Small intestine (tissue), 7 donors: ENCODE measurements around the gene STARD13. TPM values are rescaled to one million over a fixed set of nuclear protein-coding genes. Genes with fewer than 3 reads are reported as not detected.

Experiments used
- DNase-seq, 2 donors: peaks; one replicate each; pipeline versions ENCODE4 v3.0.0 to v3.0.0-alpha.2; 2013
- FAIRE-seq: peaks from 2 replicates; lab custom pipeline; 2012; peaks lifted over from hg19 to GRCh38; lab: Jason Lieb, UNC
- H3K27ac ChIP-seq, 3 donors: one replicate each; pipeline ENCODE4 v1.5.1; 2013; ENCODE audit warnings: low read length in 2 of 3, mild to moderate bottlenecking in 2 of 3, control low read depth in 1 of 3, inconsistent platforms in 1 of 3, low read depth in 1 of 3, moderate library complexity in 1 of 3
- H3K27me3 ChIP-seq, 3 donors: one replicate each; pipeline ENCODE4 v1.6.1; 2013; ENCODE audit warnings: low read length in 3 of 3, inconsistent platforms in 1 of 3; ENCODE audit not compliant: control insufficient read depth in 3 of 3, insufficient read depth in 3 of 3
- H3K36me3 ChIP-seq, 3 donors: one replicate each; pipeline ENCODE4 v1.6.1; 2013; ENCODE audit warnings: low read length in 3 of 3, inconsistent platforms in 1 of 3, low read depth in 1 of 3, mild to moderate bottlenecking in 1 of 3, moderate library complexity in 1 of 3; ENCODE audit not compliant: control insufficient read depth in 3 of 3, insufficient read depth in 2 of 3
- H3K4me1 ChIP-seq, 3 donors: one replicate each; pipeline ENCODE4 v1.6.1; 2013; ENCODE audit warnings: low read length in 2 of 3, inconsistent platforms in 1 of 3, low read depth in 1 of 3, mild to moderate bottlenecking in 1 of 3, moderate library complexity in 1 of 3; ENCODE audit not compliant: control insufficient read depth in 3 of 3, insufficient read depth in 2 of 3
- H3K4me3 ChIP-seq, 3 donors: one replicate each; pipeline ENCODE4 v1.5.1; 2013; ENCODE audit warnings: low read length in 3 of 3, control low read depth in 1 of 3, inconsistent platforms in 1 of 3, low read depth in 1 of 3, mild to moderate bottlenecking in 1 of 3, moderate library complexity in 1 of 3
- H3K9me3 ChIP-seq, 2 donors: one replicate each; pipeline ENCODE4 v1.6.1; 2013; ENCODE audit warnings: low read depth in 1 of 2, low read length in 1 of 2; ENCODE audit not compliant: control insufficient read depth in 2 of 2, insufficient read depth in 1 of 2
- WGBS, 3 donors: extraction: QIAGEN DNeasy Blood & Tissue Kit; methylation state at CpG; one replicate each; pipeline ENCODE4 v1.1.7; 2013; 5-methylcytosine and 5-hydroxymethylcytosine counted together
- polyA plus RNA-seq, 4 donors: library from polyadenylated mRNA; stranded (reverse) in 3 of 4; unstranded in 1 of 4; fragments of 200-250 nt in 3 of 4; fragments of 120-200 nt in 1 of 4; gene quantifications; one replicate each; pipeline versions ENCODE4 v1.2.1 to v1.2.3, GENCODE V29; 2013
- donor health status: healthy with polysubstance abuse.
- donor health status: control.
- donor health status: control.
- donor health status: Bipolar disorder and iron deficiency.
- donor health status: healthy.

STARD13 gene
- polyA plus RNA-seq, 4 donors: 2.2 to 15.3 (median 5.0) TPM

- Histone ChIP-seq H3K9me3 (peaks cover 0 to 5% of the 10 kb centered on the region in 2 donors), H3K36me3 (peaks cover 0 to 21% (median 0%) of the 10 kb centered on the region in 3 donors)
- FAIRE-seq: no peak
These were observed 127.3 kb downstream of the STARD13 start for GRCh38 chr13:33158271-33158670.

DNA sequence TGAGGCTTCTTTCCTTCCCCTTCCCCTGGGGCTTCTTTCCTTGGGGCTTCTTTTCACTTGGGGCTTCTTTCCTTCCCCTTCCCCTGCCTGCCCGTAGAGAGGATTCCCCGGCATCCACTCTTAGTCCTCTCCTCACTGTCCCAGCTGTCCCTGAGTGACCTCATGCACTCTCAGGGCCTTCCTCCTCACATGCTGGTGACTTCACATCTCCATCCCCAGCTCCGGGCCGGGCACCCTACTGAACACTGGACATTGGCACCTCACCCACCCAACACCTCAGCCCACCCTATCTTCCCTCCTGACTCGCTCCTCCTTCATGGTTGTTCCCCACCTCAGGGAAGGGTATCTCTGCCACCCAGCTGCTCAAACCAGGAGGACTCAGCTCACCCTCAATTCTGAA, 130.6 kb downstream of the STARD13 start:
- H3K4me1 ChIP-seq: peaks cover 0 to 6% (median 0%) of the 10 kb centered on the region in 3 donors
- H3K9me3 ChIP-seq: no peaks in the 10 kb centered on the region
- H3K4me3 ChIP-seq: no peak overlapping the region
- 88 to 97% (median 94%) methylated on average over 4 to 5 of the region's 5 CpGs for WGBS, 3 donors
- H3K27me3 ChIP-seq: no peaks in the 10 kb centered on the region
- FAIRE-seq (no peak), DNase-seq (no peak)
- no peak overlapping the region for H3K27ac ChIP-seq
- peaks cover 0 to 18% (median 0%) of the 10 kb centered on the region in 3 donors for H3K36me3 ChIP-seq

More at GRCh38 chr13:33158271-33158670, 127.3 kb downstream of the STARD13 start:
- WGBS, 3 donors: 97 to 99% (median 97%) methylated on average over 3 of the region's 3 CpGs
- no peak for DNase-seq
- H3K27me3 ChIP-seq: no peaks in the 10 kb centered on the region
- H3K4me3 ChIP-seq: no peak overlapping the region
- no peak overlapping the region for H3K27ac ChIP-seq
- peaks cover 0 to 6% (median 0%) of the 10 kb centered on the region in 3 donors for H3K4me1 ChIP-seq

- H3K27me3 ChIP-seq: no peaks in the 10 kb centered on the region
- FAIRE-seq (no peak), DNase-seq (peak; percentile 25 to 58)
- 72 to 85% (median 75%) methylated on average over 17 of the region's 17 CpGs for WGBS, 3 donors
- no peak overlapping the region for H3K4me3 ChIP-seq
- no peaks in the 10 kb centered on the region for H3K9me3 ChIP-seq
- peaks cover 0 to 6% (median 0%) of the 10 kb centered on the region in 3 donors for H3K4me1 ChIP-seq
- H3K27ac ChIP-seq: peak overlapping the region in 1 of 3 donors; percentile 11
- H3K36me3 ChIP-seq: peaks cover 0 to 18% (median 0%) of the 10 kb centered on the region in 3 donors
These were observed 131.8 kb downstream of the STARD13 start for GRCh38 chr13:33153421-33154404.

DNA sequence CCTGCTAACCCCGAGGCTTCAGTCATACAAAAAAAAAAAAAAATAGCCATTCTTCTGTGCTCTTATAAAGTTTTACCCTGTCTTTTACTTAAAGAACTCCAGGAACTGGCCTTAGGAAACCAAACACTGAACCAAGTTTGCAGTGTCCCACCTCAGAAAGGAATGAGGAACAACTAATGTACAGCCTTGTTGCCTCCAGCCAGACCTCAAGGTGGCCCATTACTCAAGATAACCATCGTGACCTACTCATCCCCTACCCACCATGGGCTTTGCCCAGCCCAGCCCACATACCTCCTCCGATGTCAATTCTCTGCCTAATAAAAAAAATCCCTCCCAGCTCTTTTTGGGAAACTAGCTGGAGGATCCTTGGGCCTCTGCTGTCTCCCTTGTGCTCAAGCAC, 133.2 kb downstream of the STARD13 start:
- DNase-seq: no peak
- 80 to 91% (median 88%) methylated on average over 3 of the region's 3 CpGs for WGBS, 3 donors
- FAIRE-seq: no peak

DNA sequence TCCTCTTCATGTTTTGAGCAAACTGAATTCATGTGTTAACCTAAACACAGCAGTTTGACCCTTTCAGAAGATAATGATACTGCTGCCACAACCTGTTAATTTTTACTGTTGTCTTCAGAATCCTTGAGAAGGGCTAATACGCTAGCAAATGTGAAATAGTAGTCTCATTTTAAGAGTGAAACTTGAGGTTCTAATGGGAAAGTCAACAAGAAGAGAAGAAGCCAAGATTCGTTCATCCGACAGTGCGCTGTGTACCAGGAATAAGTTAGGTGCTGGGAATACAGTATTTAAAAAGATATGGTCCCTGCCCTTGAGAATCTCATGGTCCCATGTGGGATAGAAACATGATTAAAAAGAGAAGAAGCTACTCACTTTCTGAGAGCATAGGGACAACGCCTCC, 134.9 kb downstream of the STARD13 start:
- WGBS, 3 donors: 89 to 92% (median 89%) methylated on average over 5 of the region's 5 CpGs
- peaks cover 0 to 14% (median 0%) of the 10 kb centered on the region in 3 donors for H3K36me3 ChIP-seq
- H3K27me3 ChIP-seq: no peaks in the 10 kb centered on the region
- no peak overlapping the region for H3K27ac ChIP-seq
- no peak overlapping the region for H3K4me3 ChIP-seq
- DNase-seq (no peak), FAIRE-seq (no peak)
- H3K9me3 ChIP-seq: no peaks in the 10 kb centered on the region
- peaks cover 0 to 6% (median 0%) of the 10 kb centered on the region in 3 donors for H3K4me1 ChIP-seq

More for the DNA sequence above, 133.2 kb downstream of the STARD13 start:
- H3K4me1 ChIP-seq: peaks cover 0 to 6% (median 0%) of the 10 kb centered on the region in 3 donors
- H3K9me3 ChIP-seq: no peaks in the 10 kb centered on the region
- H3K27me3 ChIP-seq: no peaks in the 10 kb centered on the region
- peaks cover 0 to 14% (median 0%) of the 10 kb centered on the region in 3 donors for H3K36me3 ChIP-seq
- no peak overlapping the region for H3K27ac ChIP-seq
- no peak overlapping the region for H3K4me3 ChIP-seq

- peaks cover 0 to 13% (median 0%) of the 10 kb centered on the region in 3 donors for H3K36me3 ChIP-seq
- no peak overlapping the region for H3K27ac ChIP-seq
- H3K4me1 ChIP-seq: peaks cover 0 to 6% (median 0%) of the 10 kb centered on the region in 3 donors
- no peaks in the 10 kb centered on the region for H3K9me3 ChIP-seq
- DNase-seq (no peak), FAIRE-seq (no peak)
- H3K4me3 ChIP-seq: no peak overlapping the region
- no peaks in the 10 kb centered on the region for H3K27me3 ChIP-seq
- WGBS, 3 donors: 57 to 75% (median 57%) methylated on average over 1 of the region's 1 CpG
These were observed 135.4 kb downstream of the STARD13 start for GRCh38 chr13:33150126-33150525.

- 98 to 100% (median 99%) methylated on average over 3 of the region's 3 CpGs for WGBS, 3 donors
- no peaks in the 10 kb centered on the region for H3K9me3 ChIP-seq
- no peak overlapping the region for H3K4me3 ChIP-seq
- H3K27ac ChIP-seq: no peak overlapping the region
- no peaks in the 10 kb centered on the region for H3K27me3 ChIP-seq
- FAIRE-seq: no peak
- no peaks in the 10 kb centered on the region for H3K4me1 ChIP-seq
- H3K36me3 ChIP-seq: peaks cover 0 to 5% (median 0%) of the 10 kb centered on the region in 3 donors
- no peak for DNase-seq
These were observed 137.7 kb downstream of the STARD13 start for GRCh38 chr13:33147832-33148231.

DNA sequence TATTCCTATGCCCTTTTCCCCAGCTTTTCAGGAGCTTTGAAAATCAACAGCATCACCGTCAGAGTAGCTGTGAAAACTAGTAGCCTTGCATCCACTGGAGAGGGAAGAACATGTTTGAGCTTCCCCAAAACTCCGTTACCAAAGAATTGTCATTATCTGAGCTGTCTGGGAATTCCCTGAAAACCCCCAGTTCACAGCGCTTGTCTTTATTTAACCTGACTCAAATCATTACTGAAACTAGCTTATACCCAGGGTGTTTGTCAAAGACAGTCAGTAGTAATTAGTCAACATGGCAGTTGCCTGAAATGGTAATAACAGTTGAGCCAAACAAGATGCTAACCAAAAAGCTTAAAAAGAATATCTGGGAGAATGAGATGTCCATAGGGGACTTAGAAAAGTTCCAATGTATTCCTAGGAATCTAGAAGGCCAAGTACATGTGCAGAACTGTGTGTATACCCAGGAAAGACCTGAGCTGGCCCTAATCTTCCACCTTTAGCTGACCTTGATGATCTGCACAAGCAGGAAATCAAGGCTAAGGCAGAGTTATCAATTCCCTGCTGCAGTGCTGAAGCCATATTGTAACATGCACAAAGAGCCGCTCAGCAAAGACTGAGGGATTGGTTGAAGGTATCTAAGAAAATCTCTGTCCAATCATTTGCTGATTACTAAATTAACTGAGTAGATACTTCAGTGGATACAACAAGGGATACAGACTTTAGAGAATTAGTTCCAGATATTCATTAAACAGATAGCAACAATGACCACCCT, 138.5 kb downstream of the STARD13 start:
- H3K36me3 ChIP-seq: peaks cover under 1 to 3% (median 2%) of the 10 kb centered on the region in 3 donors
- 62 to 89% (median 80%) methylated on average over 4 of the region's 4 CpGs for WGBS, 3 donors
- no peak overlapping the region for H3K4me3 ChIP-seq
- no peaks in the 10 kb centered on the region for H3K4me1 ChIP-seq
- FAIRE-seq: no peak
- no peaks in the 10 kb centered on the region for H3K9me3 ChIP-seq
- no peak for DNase-seq
- no peaks in the 10 kb centered on the region for H3K27me3 ChIP-seq
- H3K27ac ChIP-seq: no peak overlapping the region
